ENCODE results near the gene FXR2. TPM values are rescaled to one million over a fixed set of nuclear protein-coding genes. Genes with fewer than 3 reads are reported as not detected.

FXR2 gene
- total and polyA plus RNA-seq, 9 donors = 13.8 to 36.1 (median 26.6) TPM

DNA sequence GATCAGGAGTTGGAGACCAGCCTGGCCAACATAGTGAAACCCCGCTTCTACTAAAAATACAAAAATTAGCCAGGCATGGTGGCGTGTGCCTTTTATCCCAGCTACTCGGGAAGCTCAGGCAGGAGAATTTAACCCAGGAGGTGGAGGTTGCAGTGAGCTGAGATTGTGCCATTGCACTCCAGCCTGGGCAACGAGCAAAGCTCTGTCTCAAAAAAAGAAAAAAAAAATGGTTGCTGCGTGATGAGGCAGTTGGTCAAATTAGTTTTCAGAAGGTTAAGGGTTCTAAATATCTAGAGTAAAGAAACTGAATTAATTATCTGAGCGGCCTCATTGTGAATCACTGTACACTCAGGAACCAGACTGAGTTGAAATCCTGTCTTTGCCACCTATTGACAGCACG is 38.7 kb downstream of the FXR2 start:
- 52 to 66% (median 60%) methylated on average over 7 of the region's 7 CpGs for WGBS, 3 donors
- no peaks in the 10 kb centered on the region for H3K36me3 ChIP-seq
- intact Hi-C loops (cut with DNase I) = no loop called here
- H3K4me1 ChIP-seq (ENCODE audit: insufficient read depth) = peaks cover 3% of the 10 kb centered on the region
- TF ChIP-seq EP300 (IDR thresholded peaks at IDR 0.05) (no peak), POLR2A (IDR thresholded peaks at IDR 0.05) (no peak)
- TF ChIP-seq, protein P1, sequence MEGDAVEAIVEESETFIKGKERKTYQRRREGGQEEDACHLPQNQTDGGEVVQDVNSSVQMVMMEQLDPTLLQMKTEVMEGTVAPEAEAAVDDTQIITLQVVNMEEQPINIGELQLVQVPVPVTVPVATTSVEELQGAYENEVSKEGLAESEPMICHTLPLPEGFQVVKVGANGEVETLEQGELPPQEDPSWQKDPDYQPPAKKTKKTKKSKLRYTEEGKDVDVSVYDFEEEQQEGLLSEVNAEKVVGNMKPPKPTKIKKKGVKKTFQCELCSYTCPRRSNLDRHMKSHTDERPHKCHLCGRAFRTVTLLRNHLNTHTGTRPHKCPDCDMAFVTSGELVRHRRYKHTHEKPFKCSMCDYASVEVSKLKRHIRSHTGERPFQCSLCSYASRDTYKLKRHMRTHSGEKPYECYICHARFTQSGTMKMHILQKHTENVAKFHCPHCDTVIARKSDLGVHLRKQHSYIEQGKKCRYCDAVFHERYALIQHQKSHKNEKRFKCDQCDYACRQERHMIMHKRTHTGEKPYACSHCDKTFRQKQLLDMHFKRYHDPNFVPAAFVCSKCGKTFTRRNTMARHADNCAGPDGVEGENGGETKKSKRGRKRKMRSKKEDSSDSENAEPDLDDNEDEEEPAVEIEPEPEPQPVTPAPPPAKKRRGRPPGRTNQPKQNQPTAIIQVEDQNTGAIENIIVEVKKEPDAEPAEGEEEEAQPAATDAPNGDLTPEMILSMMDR (IDR thresholded peaks at IDR 0.05) = no peak
- H3K27me3 ChIP-seq = no peaks in the 10 kb centered on the region
- no peak for DNase-seq
- H3K9me3 ChIP-seq = no peaks in the 10 kb centered on the region
- H3K4me3 ChIP-seq = no peak overlapping the region
- H3K27ac ChIP-seq = no peak overlapping the region

DNA sequence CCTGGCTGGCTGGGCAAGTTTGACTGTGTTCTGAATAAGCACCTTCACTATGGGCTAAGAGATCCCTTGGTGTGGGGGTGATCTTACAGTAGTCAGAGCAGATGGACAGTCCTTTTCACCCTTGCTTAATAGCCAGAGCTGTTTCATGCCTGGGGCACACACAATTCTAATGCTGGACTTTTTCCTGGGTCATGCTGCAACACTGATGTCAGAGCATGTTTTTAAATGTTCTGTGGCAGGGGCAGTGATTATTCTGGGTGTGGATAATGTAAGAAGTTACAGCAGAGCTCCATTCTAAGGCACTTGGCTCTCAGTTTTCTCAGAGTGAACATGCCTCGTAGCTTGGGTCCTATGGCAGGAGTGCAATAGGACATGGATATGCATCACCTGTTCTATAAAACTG is 39.2 kb downstream of the FXR2 start:
- peak overlapping the region in 1 of 2 donors; percentile 1 for H3K27ac ChIP-seq
- no peak for DNase-seq
- intact Hi-C loops (cut with DNase I) = no loop called here
- WGBS, 3 donors = 45 to 59% (median 53%) methylated on average over 1 of the region's 1 CpG
- TF ChIP-seq POLR2A (IDR thresholded peaks at IDR 0.05) (no peak), EP300 (IDR thresholded peaks at IDR 0.05) (no peak)
- TF ChIP-seq, protein P1 (IDR thresholded peaks at IDR 0.05) = no peak
- H3K36me3 ChIP-seq = no peaks in the 10 kb centered on the region
- no peaks in the 10 kb centered on the region for H3K27me3 ChIP-seq
- H3K4me3 ChIP-seq = no peak overlapping the region
- H3K4me1 ChIP-seq (ENCODE audit: insufficient read depth) = peaks cover 3% of the 10 kb centered on the region
- no peaks in the 10 kb centered on the region for H3K9me3 ChIP-seq

DNA sequence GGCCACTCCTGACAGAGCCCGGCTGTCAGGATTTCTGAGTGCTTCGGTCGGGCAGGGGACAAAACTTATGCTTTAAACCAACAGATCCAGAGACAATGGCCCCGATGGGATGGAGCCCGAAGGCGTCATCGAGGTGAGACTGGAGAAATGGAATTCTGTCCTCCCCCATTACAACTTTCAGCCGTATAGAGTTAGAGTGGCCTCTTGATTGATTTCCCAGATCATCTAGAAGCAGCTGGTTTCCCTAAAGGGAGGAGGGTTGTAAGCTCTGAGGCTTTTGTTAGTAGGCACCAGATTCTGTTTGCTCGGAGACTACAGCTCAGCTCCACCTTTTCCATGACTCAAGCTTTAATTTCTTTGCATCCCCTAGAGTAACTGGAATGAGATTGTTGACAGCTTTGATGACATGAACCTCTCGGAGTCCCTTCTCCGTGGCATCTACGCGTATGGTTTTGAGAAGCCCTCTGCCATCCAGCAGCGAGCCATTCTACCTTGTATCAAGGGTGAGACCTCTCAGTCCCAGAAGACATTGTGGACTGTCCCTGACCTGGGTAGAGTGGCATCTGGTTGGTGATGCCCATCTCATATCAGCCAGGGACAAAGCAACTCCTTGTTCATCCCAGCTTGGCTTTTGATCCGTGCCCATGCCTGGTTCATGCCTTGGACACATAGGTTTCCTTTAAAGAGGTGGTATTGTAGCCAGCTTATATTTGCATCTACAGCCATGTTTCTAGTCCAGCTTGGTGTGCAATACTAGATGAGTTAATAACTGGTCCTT is 40.3 kb downstream of the FXR2 start:
- WGBS, 3 donors = 11 to 17% (median 11%) methylated on average over 15 of the region's 15 CpGs
- no peak for DNase-seq
- Histone ChIP-seq H3K4me3 (peak overlapping the region; percentile 100), H3K9me3 (no peaks in the 10 kb centered on the region), H3K27me3 (no peaks in the 10 kb centered on the region), H3K4me1 (ENCODE audit: insufficient read depth) (peaks cover 3% of the 10 kb centered on the region), H3K27ac (peak overlapping the region; percentile 94 to 97), H3K36me3 (no peaks in the 10 kb centered on the region)
- intact Hi-C loops (cut with DNase I) = loop anchor here in 1 of 4 donors (5.0 kb wide), 2 partner anchors 113 to 267 kb away; partner anchors contain the start of genes EIF5A, TP53 and WRAP53
- TF ChIP-seq POLR2A (IDR thresholded peaks at IDR 0.05) (no peak), EP300 (IDR thresholded peaks at IDR 0.05) (no peak)
- TF ChIP-seq, protein P1 (IDR thresholded peaks at IDR 0.05) = no peak

DNA sequence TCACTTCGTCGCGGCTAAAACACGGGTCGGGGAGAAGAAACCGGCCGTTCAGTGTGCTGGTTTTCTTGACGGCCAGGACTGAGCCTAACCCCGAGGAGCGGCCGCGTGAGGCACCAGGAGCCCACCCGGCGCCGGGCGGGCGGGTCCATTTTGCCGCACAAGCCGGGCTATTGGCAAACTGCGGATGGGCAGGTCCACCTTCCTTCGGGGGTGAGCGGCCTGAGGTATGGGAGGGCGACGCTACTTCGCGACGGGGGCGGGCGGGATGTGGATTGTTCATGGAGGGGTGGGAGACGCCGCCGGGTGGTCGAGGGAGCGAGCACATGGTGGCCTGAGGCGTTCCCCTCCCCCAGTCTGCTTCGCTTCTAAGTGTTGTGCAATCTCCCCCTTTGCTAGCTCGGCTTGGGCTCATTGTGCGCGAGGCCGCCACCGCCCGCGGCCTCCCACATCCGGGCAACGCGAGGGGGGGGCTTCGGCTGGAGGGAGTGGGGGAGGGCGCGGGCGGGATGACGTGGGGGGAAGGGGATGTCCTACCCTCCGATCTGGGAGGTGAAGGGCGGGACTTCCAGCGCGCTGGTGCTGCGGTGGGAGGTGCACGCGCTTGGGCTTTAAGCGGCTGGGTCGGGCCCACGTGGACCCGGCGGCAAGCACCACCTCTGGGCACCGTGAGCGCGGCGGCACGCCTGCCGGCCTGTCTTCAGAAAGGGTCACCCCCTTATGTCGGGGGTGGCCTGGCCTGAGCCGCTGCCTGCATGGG is 41.2 kb downstream of the FXR2 start:
- Histone ChIP-seq H3K4me1 (ENCODE audit: insufficient read depth) (peaks cover 3% of the 10 kb centered on the region), H3K27ac (peak overlapping the region; percentile 94 to 97), H3K4me3 (peak overlapping the region; percentile 100), H3K36me3 (no peaks in the 10 kb centered on the region), H3K9me3 (no peaks in the 10 kb centered on the region), H3K27me3 (no peaks in the 10 kb centered on the region)
- peak; percentile 89 to 92 (median 91) for DNase-seq
- TF ChIP-seq EP300 (IDR thresholded peaks at IDR 0.05) (peak; percentile 65), POLR2A (IDR thresholded peaks at IDR 0.05) (peak; percentile 16)
- TF ChIP-seq, protein P1 (IDR thresholded peaks at IDR 0.05) = no peak
- intact Hi-C loops (cut with DNase I) = loop anchor here in 1 of 4 donors (5.0 kb wide), 2 partner anchors 114 to 266 kb away; partner anchors contain the start of genes EIF5A, TP53 and WRAP53
- WGBS, 3 donors = 0 to 1% (median 0%) methylated on average over 49 to 71 of the region's 71 CpGs

Data from ovary (tissue), 9 donors.